ENCODE results near the gene KCNK6.

The KCNK6 gene

DNA sequence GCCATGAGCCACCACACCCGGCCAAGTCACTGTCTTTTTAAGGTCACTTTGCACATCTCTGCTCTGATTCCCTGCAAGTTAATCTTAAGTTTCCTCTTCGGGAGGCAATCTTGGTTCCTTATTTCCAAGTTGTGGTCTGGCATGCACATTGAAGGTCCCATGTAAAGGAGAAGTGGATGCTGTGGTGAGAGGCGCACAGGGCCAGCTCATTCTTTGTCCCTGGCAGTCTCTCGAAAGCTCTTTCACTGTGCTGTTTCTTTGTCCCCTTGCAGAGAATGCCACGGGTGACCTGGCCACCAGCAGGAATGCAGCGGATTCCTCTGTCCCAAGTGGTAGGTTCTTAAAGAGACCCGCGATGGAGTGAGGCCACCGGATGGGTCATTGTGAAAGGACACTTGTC lies 32.0 kb upstream of the KCNK6 start:
- no peak overlapping the region for H3K27ac Mint-ChIP-seq
- H3K9me3 Mint-ChIP-seq: no peaks in the 10 kb centered on the region
- no peak for DNase-seq (ENCODE audit: low spot score)
- H3K4me1 Mint-ChIP-seq (ENCODE audit: low read depth): peaks cover 4% of the 10 kb centered on the region
- H3K36me3 Mint-ChIP-seq (ENCODE audit: low read depth): peaks cover 22% of the 10 kb centered on the region
- H3K4me3 Mint-ChIP-seq: no peak overlapping the region
- no peaks in the 10 kb centered on the region for H3K27me3 Mint-ChIP-seq (ENCODE audit: low read depth)

DNA sequence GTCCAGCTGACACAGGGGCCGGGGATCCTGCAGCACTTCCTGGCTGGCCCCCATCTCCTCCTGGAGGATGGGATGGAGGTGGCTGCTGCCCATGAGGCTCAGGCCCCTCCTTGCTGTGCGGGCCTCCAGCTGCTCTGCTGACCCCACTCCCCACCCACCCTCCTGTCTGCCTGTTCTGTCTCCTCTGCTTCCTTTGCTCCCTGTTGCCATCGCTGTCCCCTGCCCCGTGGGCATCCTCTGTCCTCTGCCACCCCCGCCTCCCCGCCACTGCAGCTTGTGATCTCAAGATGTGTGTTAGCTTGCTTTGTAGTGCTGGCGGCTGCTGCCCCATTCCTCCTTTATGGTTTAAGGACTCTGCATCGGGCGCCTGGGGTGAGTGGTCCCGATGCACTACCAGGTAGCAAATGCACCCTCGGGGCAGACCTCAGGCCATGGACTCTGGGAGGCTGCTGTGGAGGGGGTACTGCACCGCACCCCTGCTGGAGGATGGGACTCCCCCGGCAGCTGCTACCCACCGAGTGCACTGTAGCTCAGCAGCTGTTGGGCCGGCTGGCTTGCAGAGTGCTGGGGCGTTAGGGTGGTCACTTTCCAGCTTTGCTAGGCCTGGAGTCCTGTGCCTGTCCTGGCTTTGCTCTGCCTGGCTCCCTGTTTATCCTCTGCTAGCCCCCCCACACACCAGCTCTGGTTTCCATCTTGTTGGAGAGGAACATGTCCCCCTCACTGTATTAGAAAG lies 31.4 kb upstream of the KCNK6 start:
- Mint-ChIP-seq H3K27me3 (ENCODE audit: low read depth) (no peaks in the 10 kb centered on the region), H3K36me3 (ENCODE audit: low read depth) (peaks cover 22% of the 10 kb centered on the region), H3K4me3 (no peak overlapping the region), H3K27ac (no peak overlapping the region), H3K9me3 (no peaks in the 10 kb centered on the region), H3K4me1 (ENCODE audit: low read depth) (peaks cover 3% of the 10 kb centered on the region)
- no peak for DNase-seq (ENCODE audit: low spot score)

GRCh38 chr19:38289955-38290354 lies 29.7 kb upstream of the KCNK6 start:
- Mint-ChIP-seq H3K36me3 (ENCODE audit: low read depth) (peaks cover 16% of the 10 kb centered on the region), H3K27ac (no peak overlapping the region), H3K4me1 (ENCODE audit: low read depth) (no peaks in the 10 kb centered on the region)

GRCh38 chr19:38290631-38291147 lies 29.0 kb upstream of the KCNK6 start:
- Mint-ChIP-seq H3K4me1 (ENCODE audit: low read depth) (no peaks in the 10 kb centered on the region), H3K9me3 (no peaks in the 10 kb centered on the region), H3K27ac (no peak overlapping the region), H3K4me3 (no peak overlapping the region), H3K36me3 (ENCODE audit: low read depth) (peaks cover 14% of the 10 kb centered on the region), H3K27me3 (ENCODE audit: low read depth) (no peaks in the 10 kb centered on the region)
- no peak for DNase-seq (ENCODE audit: low spot score)

More at GRCh38 chr19:38289955-38290354, 29.7 kb upstream of the KCNK6 start:
- Mint-ChIP-seq H3K4me3 (no peak overlapping the region), H3K9me3 (no peaks in the 10 kb centered on the region), H3K27me3 (ENCODE audit: low read depth) (no peaks in the 10 kb centered on the region)
- DNase-seq (ENCODE audit: low spot score): no peak

DNA sequence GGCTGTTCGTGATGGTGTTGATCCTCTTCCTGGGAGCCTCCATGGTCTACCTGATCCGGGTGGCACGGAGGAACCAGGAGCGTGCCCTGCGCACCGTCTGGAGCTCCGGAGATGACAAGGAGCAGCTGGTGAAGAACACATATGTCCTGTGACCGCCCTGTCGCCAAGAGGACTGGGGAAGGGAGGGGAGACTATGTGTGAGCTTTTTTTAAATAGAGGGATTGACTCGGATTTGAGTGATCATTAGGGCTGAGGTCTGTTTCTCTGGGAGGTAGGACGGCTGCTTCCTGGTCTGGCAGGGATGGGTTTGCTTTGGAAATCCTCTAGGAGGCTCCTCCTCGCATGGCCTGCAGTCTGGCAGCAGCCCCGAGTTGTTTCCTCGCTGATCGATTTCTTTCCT lies 27.8 kb upstream of the KCNK6 start:
- H3K27ac Mint-ChIP-seq: no peak overlapping the region
- H3K27me3 Mint-ChIP-seq (ENCODE audit: low read depth): no peaks in the 10 kb centered on the region
- no peak overlapping the region for H3K4me3 Mint-ChIP-seq
- DNase-seq (ENCODE audit: low spot score): no peak
- peaks cover 8% of the 10 kb centered on the region for H3K36me3 Mint-ChIP-seq (ENCODE audit: low read depth)
- no peaks in the 10 kb centered on the region for H3K4me1 Mint-ChIP-seq (ENCODE audit: low read depth)
- H3K9me3 Mint-ChIP-seq: no peaks in the 10 kb centered on the region

- Mint-ChIP-seq H3K36me3 (ENCODE audit: low read depth) (peaks cover 4% of the 10 kb centered on the region), H3K9me3 (no peaks in the 10 kb centered on the region), H3K27ac (no peak overlapping the region), H3K4me1 (ENCODE audit: low read depth) (no peaks in the 10 kb centered on the region), H3K4me3 (no peak overlapping the region), H3K27me3 (ENCODE audit: low read depth) (no peaks in the 10 kb centered on the region)
- no peak for DNase-seq (ENCODE audit: low spot score)
Measured at GRCh38 chr19:38293281-38293680, 26.4 kb upstream of the KCNK6 start.

DNA sequence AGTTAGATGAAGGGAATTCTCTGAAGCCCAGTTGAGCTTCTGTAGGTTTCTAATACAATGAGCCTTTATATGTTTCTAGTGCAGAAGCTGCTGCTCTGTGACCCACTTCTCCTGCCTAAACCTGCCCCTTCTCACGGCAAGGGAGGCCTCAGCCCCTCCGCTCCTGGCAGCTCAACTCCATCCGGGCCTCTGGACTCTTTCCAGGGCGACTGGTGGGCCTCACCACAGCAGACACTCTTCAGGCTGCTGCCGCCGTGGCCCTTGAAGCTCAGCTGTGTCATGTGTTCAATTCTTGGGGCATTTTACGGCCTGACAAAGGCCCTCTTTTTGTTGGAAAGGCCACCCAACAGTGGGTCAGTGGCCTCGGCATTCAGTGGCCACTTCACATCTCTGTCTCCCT lies 25.6 kb upstream of the KCNK6 start:
- Mint-ChIP-seq H3K9me3 (no peaks in the 10 kb centered on the region), H3K4me1 (ENCODE audit: low read depth) (no peaks in the 10 kb centered on the region), H3K36me3 (ENCODE audit: low read depth) (peaks cover 4% of the 10 kb centered on the region), H3K27me3 (ENCODE audit: low read depth) (no peaks in the 10 kb centered on the region), H3K27ac (no peak overlapping the region), H3K4me3 (no peak overlapping the region)
- no peak for DNase-seq (ENCODE audit: low spot score)

DNA sequence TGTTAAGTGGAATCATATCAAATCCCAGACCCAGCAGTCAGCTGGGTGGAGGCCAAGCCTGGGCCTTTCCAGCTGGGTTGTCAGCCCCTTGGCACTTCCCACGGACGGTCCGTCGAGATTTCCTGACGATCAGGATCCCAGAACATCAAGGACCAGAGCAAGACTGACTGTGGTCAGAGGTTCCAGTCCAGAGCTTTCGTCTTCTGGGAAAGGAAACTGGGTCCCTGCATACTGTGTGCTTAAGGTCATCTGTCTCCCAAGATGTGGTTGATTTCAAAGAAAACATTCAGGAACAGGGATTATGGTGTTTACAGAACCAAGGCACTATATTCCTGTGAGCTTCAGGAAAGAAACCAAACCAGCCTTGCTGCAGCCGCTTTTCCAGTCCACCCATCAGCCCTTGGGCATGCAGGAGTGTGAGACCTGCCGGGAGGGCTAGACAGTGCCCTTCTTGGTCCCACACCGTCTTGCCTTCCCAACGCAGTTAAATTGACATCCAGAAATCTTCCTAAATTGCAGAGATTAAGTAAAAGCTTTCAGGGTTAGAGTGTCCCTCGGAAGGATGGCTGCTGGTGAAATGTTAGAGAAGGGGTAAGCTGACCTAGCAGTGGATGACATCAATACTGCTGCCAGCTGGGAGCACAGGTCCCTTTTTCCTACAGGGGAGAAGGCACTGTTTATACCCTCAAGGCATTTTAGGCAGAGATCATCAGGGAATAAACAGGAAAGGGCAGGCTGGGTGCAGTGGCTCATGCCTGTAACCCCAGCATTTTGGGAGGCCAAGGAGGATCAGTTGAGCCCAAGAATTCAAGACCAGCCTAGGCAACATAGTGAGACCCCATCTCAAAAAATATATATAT lies 20.6 kb upstream of the KCNK6 start:
- Mint-ChIP-seq H3K4me3 (no peak overlapping the region), H3K27ac (no peak overlapping the region), H3K27me3 (ENCODE audit: low read depth) (no peaks in the 10 kb centered on the region), H3K9me3 (no peaks in the 10 kb centered on the region), H3K4me1 (ENCODE audit: low read depth) (no peaks in the 10 kb centered on the region), H3K36me3 (ENCODE audit: low read depth) (peaks cover 2% of the 10 kb centered on the region)
- no peak for DNase-seq (ENCODE audit: low spot score)

DNA sequence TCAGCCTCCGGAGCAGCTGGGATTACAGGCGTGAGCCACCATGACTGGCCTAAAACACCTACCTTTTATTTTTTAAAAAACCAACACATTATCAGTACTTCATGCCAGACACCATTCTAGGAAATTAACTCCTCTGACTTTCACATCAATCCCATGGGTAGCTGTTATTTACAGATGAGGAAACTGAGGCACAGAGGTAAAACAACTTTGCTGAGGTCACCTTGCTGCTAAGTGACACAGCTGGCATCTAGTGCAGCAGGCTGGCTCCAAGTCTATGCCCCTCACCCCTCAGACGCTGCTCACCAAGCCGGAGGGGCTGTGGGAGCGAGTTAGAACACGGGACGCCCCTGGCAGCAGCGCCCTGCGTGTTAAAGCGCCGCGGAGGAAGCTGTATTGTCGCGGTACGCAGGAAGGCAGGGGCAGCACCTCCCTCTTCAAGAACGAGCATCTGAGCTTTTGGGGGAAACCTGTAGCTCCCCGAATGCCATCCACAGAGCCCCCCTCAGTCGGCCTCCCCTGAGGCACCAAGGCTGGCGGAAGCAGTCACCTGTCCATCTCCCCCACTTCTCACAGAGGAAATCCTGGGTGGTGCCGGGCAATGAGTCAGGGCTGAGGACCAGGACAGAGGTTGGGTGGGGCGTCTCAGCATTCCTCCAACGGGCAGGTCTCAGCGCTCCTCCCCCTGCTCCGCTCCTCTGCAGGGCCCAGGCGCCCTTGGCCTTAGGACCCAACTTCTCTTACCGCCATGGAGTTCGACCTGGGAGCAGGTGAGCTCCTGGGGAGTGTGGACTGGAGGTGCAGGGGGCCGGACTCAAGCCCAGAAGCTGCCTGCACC lies 15.9 kb upstream of the KCNK6 start, which contains the start of gene C19orf33:
Gene C19orf33, plus strand, starts transcription at position 735 of the 835 bp plus-strand sequence. Its CDS starts 11 bp downstream, at position 746.
- peaks cover 10% of the 10 kb centered on the region for H3K36me3 Mint-ChIP-seq (ENCODE audit: low read depth)
- H3K4me1 Mint-ChIP-seq (ENCODE audit: low read depth): no peaks in the 10 kb centered on the region
- no peak within 1 kb of the TSS for H3K27ac Mint-ChIP-seq
- no peaks in the 10 kb centered on the region for H3K9me3 Mint-ChIP-seq
- no peaks in the 10 kb centered on the region for H3K27me3 Mint-ChIP-seq (ENCODE audit: low read depth)
- no peak within 1 kb of the TSS for H3K4me3 Mint-ChIP-seq
- no peak for DNase-seq (ENCODE audit: low spot score)

GRCh38 chr19:38304352-38304865 lies 15.2 kb upstream of the KCNK6 start:
- H3K36me3 Mint-ChIP-seq (ENCODE audit: low read depth): peaks cover 10% of the 10 kb centered on the region
- no peak overlapping the region for H3K4me3 Mint-ChIP-seq
- no peak for DNase-seq (ENCODE audit: low spot score)
- H3K27me3 Mint-ChIP-seq (ENCODE audit: low read depth): no peaks in the 10 kb centered on the region
- H3K9me3 Mint-ChIP-seq: no peaks in the 10 kb centered on the region
- H3K27ac Mint-ChIP-seq: no peak overlapping the region
- no peaks in the 10 kb centered on the region for H3K4me1 Mint-ChIP-seq (ENCODE audit: low read depth)

DNA sequence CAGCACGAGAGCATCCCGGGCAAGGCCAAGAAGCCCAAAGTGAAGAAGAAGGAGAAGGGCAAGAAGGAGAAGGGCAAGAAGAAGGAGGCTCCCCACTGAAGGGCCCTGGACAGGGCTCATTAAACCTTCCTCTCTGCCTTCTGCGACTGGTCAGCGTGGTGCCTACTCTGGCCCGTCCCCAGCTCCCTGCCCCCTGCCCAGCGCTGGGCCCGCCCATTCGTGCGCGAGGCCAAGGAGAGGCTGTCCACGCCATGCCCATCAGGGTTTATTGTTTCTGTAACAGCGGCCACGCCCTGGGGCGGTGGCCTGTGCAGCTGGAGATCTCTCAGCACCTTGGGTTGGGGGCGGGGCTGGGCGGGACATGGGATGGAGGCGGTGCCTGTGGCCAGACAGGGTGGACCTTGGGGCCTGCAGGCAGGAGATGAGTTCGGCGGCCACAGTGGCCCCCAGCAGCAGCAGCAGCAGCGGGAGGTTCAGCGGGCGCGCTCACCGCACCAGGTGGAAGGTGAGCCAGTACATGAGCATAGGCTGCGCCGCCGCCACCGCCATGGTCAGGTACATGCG lies 14.7 kb upstream of the KCNK6 start:
- H3K36me3 Mint-ChIP-seq (ENCODE audit: low read depth): peaks cover 14% of the 10 kb centered on the region
- no peak for DNase-seq (ENCODE audit: low spot score)
- H3K27ac Mint-ChIP-seq: no peak overlapping the region
- H3K4me3 Mint-ChIP-seq: no peak overlapping the region
- no peaks in the 10 kb centered on the region for H3K9me3 Mint-ChIP-seq
- no peaks in the 10 kb centered on the region for H3K4me1 Mint-ChIP-seq (ENCODE audit: low read depth)
- H3K27me3 Mint-ChIP-seq (ENCODE audit: low read depth): no peaks in the 10 kb centered on the region

GRCh38 chr19:38306236-38306635 lies 13.4 kb upstream of the KCNK6 start:
- no peak for DNase-seq (ENCODE audit: low spot score)
- Mint-ChIP-seq H3K36me3 (ENCODE audit: low read depth) (peaks cover 20% of the 10 kb centered on the region), H3K9me3 (no peaks in the 10 kb centered on the region), H3K27ac (no peak overlapping the region), H3K4me1 (ENCODE audit: low read depth) (peaks cover 3% of the 10 kb centered on the region), H3K4me3 (no peak overlapping the region), H3K27me3 (ENCODE audit: low read depth) (no peaks in the 10 kb centered on the region)

DNA sequence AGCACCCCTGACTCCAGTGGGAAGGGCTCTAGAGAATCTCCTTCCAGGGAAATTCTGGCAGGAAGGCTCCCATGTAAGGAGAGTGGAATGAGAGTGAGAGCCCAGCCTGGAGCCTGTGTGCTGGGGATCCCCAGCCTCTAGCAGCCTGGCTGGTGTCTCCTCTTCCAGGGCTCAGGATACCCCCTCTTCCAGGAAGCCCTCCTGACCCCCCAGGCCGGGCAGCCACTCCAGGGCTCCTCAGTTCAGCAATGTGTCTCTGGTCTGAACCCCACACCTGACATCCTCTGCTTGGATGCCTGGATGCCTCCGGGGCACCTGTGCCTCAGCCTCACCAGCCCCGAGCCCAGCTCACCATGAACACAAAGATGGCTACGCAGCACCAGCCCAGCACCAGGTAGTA lies 12.6 kb upstream of the KCNK6 start:
- DNase-seq (ENCODE audit: low spot score): no peak
- Mint-ChIP-seq H3K4me1 (ENCODE audit: low read depth) (peaks cover 3% of the 10 kb centered on the region), H3K27ac (no peak overlapping the region), H3K36me3 (ENCODE audit: low read depth) (peaks cover 20% of the 10 kb centered on the region), H3K4me3 (no peak overlapping the region), H3K9me3 (no peaks in the 10 kb centered on the region), H3K27me3 (ENCODE audit: low read depth) (no peaks in the 10 kb centered on the region)
